Measurements from ENCODE around the gene KATNAL2. TPM values are rescaled to one million over a fixed set of nuclear protein-coding genes. Genes with fewer than 3 reads are reported as not detected.
A peak's percentile ranks its signal among the peaks of the same experiment; 100 is the strongest.

Gene KATNAL2
- total RNA-seq, 1 experiment from 2014 or later = 12.1 TPM

GRCh38 chr18:46942646-46943045 lies 25.2 kb downstream of the KATNAL2 start:
- Mint-ChIP-seq H3K36me3 (no peaks in the 10 kb centered on the region), H3K4me1 (peaks cover 13% of the 10 kb centered on the region), H3K9me3 (no peaks in the 10 kb centered on the region), H3K27ac (no peak overlapping the region), H3K27me3 (ENCODE audit: low read depth) (no peaks in the 10 kb centered on the region), H3K4me3 (no peak overlapping the region)
- no peak for ATAC-seq
- POLR2A ChIA-PET = no interaction called here
- no peak for DNase-seq (ENCODE audit: low spot score)
- TF ChIP-seq NFATC4 (CRISPR knock-in tag; IDR thresholded peaks at IDR 0.05) (no peak), KAT7 (CRISPR knock-in tag; IDR thresholded peaks at IDR 0.05; ENCODE audit: borderline replicate concordance) (no peak), NFYB (CRISPR knock-in tag; conservative IDR thresholded peaks at IDR 0.05; ENCODE audit: low read depth) (no peak), RORB (CRISPR knock-in tag; IDR thresholded peaks at IDR 0.05) (no peak), ATF2 (CRISPR knock-in tag; IDR thresholded peaks at IDR 0.05; ENCODE audit: borderline replicate concordance, low read depth) (no peak), FOXK1 (CRISPR knock-in tag; IDR thresholded peaks at IDR 0.05) (no peak), JAZF1 (CRISPR knock-in tag; IDR thresholded peaks at IDR 0.05) (no peak), HMGA2 (CRISPR knock-in tag; IDR thresholded peaks at IDR 0.05) (no peak), MXD4 (CRISPR knock-in tag; IDR thresholded peaks at IDR 0.05; ENCODE audit: borderline replicate concordance) (no peak), NR2C2 (CRISPR knock-in tag; IDR thresholded peaks at IDR 0.05) (no peak), JUN (CRISPR knock-in tag; IDR thresholded peaks at IDR 0.05) (no peak), ZNF263 (CRISPR knock-in tag; IDR thresholded peaks at IDR 0.05; ENCODE audit: low read depth) (no peak), ZNF121 (CRISPR knock-in tag; IDR thresholded peaks at IDR 0.05) (no peak)
- TF ChIP-seq, protein P1, sequence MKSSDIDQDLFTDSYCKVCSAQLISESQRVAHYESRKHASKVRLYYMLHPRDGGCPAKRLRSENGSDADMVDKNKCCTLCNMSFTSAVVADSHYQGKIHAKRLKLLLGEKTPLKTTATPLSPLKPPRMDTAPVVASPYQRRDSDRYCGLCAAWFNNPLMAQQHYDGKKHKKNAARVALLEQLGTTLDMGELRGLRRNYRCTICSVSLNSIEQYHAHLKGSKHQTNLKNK (CRISPR knock-in tag; IDR thresholded peaks at IDR 0.05) = no peak
- TF ChIP-seq, protein P2, sequence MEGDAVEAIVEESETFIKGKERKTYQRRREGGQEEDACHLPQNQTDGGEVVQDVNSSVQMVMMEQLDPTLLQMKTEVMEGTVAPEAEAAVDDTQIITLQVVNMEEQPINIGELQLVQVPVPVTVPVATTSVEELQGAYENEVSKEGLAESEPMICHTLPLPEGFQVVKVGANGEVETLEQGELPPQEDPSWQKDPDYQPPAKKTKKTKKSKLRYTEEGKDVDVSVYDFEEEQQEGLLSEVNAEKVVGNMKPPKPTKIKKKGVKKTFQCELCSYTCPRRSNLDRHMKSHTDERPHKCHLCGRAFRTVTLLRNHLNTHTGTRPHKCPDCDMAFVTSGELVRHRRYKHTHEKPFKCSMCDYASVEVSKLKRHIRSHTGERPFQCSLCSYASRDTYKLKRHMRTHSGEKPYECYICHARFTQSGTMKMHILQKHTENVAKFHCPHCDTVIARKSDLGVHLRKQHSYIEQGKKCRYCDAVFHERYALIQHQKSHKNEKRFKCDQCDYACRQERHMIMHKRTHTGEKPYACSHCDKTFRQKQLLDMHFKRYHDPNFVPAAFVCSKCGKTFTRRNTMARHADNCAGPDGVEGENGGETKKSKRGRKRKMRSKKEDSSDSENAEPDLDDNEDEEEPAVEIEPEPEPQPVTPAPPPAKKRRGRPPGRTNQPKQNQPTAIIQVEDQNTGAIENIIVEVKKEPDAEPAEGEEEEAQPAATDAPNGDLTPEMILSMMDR (IDR thresholded peaks at IDR 0.05) = no peak
- TF ChIP-seq, protein P3, sequence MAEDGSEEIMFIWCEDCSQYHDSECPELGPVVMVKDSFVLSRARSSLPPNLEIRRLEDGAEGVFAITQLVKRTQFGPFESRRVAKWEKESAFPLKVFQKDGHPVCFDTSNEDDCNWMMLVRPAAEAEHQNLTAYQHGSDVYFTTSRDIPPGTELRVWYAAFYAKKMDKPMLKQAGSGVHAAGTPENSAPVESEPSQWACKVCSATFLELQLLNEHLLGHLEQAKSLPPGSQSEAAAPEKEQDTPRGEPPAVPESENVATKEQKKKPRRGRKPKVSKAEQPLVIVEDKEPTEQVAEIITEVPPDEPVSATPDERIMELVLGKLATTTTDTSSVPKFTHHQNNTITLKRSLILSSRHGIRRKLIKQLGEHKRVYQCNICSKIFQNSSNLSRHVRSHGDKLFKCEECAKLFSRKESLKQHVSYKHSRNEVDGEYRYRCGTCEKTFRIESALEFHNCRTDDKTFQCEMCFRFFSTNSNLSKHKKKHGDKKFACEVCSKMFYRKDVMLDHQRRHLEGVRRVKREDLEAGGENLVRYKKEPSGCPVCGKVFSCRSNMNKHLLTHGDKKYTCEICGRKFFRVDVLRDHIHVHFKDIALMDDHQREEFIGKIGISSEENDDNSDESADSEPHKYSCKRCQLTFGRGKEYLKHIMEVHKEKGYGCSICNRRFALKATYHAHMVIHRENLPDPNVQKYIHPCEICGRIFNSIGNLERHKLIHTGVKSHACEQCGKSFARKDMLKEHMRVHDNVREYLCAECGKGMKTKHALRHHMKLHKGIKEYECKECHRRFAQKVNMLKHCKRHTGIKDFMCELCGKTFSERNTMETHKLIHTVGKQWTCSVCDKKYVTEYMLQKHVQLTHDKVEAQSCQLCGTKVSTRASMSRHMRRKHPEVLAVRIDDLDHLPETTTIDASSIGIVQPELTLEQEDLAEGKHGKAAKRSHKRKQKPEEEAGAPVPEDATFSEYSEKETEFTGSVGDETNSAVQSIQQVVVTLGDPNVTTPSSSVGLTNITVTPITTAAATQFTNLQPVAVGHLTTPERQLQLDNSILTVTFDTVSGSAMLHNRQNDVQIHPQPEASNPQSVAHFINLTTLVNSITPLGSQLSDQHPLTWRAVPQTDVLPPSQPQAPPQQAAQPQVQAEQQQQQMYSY (CRISPR knock-in tag; IDR thresholded peaks at IDR 0.05) = no peak
- TF ChIP-seq, protein P4, sequence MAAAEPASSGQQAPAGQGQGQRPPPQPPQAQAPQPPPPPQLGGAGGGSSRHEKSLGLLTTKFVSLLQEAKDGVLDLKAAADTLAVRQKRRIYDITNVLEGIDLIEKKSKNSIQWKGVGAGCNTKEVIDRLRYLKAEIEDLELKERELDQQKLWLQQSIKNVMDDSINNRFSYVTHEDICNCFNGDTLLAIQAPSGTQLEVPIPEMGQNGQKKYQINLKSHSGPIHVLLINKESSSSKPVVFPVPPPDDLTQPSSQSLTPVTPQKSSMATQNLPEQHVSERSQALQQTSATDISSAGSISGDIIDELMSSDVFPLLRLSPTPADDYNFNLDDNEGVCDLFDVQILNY (CRISPR knock-in tag; IDR thresholded peaks at IDR 0.05) = no peak
- CTCF ChIA-PET = interaction anchor here (1.3 kb wide), 1 partner anchor 8 kb away, joined by 3 read pairs; no protein-coding TSS in a partner anchor

- ChIA-PET CTCF (interaction anchor here (0.6 to 1.1 kb wide), 2 partner anchors 289 to 345 kb away, joined by 3 read pairs; no protein-coding TSS in a partner anchor), POLR2A (no interaction called here)
- DNase-seq (ENCODE audit: low spot score) (peak; percentile 92), ATAC-seq (peak; percentile 99)
- Mint-ChIP-seq H3K9me3 (no peaks in the 10 kb centered on the region), H3K36me3 (no peaks in the 10 kb centered on the region), H3K27me3 (ENCODE audit: low read depth) (no peaks in the 10 kb centered on the region), H3K27ac (no peak overlapping the region), H3K4me1 (peaks cover 3% of the 10 kb centered on the region), H3K4me3 (no peak overlapping the region)
- TF ChIP-seq NFYB (CRISPR knock-in tag; conservative IDR thresholded peaks at IDR 0.05; ENCODE audit: low read depth) = peak; percentile 91
- no peak for TF ChIP-seq GTF2I (CRISPR knock-in tag; conservative IDR thresholded peaks at IDR 0.05)
- 0 out of 2 replicates have a peak, but pooled peaks have one; percentile 39 for TF ChIP-seq FOXK1 (CRISPR knock-in tag; IDR thresholded peaks at IDR 0.05)
Measured at GRCh38 chr18:46946656-46947282, 29.4 kb downstream of the KATNAL2 start.

All from WTC11 (cell line).